Measurements from ENCODE around the gene UPK3B.
A peak's percentile ranks its signal among the peaks of the same experiment; 100 is the strongest.
"Not testable (repeated sequence)": the region's sequence is repeated elsewhere in the genome, so short reads cannot be mapped to it uniquely, and the experiment has no call there.

The UPK3B gene

DNA sequence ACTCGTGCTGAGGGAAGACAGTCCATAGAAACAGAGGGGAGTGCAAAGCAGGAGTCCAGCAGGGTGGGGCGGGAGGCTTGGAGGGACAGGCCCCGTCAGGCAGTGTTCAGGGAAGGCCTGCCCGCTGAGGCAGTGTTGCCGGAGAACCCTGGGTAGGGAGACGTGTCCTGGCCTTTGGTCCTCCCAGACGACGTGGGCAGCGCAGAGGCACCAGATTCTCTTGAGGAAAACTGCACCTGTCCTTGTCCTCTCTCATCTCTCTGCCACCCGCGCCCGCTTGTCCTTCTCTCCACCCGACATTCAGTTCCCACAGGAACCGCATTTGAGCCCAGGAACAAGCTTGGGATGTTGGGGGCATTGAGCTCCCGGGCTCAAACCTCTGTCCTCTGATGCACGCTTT lies 14.6 kb upstream of the UPK3B start:
- DNase-seq: not testable (repeated sequence)

DNA sequence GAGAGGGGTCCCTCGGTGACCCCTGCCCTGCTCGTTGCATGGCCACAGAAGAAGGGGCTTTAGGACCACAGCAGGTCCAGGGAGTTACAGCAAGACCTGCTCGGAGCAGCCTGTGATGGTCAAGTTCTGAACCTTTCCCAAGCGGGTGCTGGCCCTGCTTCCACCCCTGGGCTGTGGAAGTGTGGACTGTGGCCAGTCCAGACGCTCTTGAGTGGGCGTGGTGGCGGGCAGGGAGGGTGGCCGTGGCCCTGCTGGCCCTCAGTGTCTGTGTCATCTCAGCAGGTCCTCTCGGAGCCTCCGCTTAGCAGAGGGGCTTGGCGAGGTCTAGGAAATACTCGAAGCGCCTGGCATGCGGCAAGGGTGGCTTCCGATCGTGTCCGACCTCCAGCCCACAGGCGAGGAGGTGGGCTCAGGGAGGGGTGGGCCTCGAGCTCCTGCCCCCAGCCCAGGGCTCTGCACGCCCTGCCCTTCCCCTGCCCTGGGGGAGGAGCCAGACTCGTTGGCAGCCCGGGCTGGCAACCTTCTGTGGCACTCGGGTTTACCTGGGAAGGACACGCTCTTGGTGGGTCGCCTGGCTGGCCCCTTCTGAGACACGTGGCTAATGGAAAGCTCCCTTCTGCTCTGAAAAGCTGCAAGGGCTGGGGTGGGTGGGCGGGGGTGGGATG lies 12.3 kb upstream of the UPK3B start:
- not testable (repeated sequence) for DNase-seq

DNA sequence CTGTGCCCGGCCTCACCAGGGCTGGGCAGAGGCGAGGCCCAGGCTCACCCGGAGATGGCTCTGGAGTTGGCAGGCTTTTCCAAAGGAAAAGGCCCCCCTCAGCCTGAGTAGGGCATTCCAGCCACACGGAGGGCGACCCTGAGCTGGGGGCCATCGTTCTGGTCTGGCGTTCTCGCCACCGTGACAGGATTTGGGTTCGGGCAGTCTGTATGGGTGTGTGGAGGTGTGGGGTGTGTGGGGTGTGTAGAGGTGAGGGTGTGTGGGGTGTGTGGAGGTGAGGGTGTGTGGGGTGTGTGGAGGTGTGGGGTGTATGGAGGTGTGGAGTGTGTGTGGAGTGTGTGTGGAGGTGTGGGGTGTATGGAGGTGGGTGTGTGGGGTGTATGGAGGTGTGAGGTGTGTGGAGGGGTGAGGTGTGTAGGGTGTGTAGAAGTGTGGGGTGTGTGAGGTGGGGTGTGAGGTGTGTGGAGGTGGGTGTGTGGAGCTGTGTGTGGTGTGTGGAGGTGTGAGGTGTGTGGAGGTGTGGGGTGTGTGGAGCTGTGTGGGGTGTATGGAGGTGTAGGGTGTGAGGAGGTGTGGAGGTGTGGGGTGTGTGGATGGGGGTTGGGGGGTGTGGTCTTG lies 11.7 kb upstream of the UPK3B start:
- DNase-seq: not testable (repeated sequence)

DNA sequence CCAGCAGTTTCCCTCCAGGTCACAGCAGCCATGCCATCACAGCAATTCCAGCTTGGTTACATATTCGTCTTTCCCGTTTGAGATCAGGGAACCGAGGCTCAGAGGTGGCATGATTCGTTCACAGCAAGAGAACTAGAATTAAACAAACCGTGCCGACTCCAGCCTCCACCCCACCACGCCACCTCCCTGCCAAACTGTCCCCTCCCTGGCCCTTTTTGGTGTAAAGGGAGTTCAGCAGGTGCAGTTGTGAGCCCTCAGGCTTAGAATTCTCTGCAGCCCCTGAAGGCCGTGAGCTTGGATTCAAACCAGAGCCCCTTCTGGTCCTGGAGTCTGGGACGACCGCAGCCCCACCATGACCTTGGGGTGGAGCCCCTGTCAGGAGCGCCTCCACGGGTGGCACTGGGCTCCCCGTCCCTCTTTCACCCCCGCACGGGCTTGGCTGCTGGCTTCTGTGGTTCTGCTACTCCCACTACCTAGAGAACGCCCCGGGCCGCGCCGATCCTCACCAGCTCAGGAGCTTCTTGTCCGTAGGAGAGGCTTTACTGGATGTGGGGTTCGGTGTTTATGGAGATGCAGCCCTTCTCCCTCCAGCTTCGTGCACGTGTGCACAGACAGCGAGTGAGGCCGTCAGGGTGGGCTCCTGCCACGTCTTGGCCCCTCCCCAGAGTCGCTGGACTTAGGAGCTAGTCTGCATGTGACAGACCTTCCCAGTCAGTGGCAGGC lies 11.0 kb upstream of the UPK3B start:
- peak; percentile 7 for DNase-seq

DNA sequence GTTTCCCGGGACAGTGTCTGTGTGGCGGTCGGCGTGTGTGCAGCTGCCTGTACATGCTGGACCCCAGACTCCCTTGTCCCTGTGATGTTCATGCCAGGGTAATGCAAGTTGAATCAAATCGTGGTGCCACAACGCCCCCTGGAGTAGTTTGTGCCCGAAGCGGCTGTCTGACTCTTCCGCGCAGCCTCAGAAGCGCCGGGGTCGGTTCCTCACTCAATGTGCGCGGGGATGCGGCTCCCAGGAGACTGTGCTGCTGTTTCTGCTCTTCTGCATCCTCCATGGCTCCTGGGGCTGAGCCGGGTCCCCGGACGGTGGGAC lies 10.5 kb upstream of the UPK3B start:
- not testable (repeated sequence) for DNase-seq

DNA sequence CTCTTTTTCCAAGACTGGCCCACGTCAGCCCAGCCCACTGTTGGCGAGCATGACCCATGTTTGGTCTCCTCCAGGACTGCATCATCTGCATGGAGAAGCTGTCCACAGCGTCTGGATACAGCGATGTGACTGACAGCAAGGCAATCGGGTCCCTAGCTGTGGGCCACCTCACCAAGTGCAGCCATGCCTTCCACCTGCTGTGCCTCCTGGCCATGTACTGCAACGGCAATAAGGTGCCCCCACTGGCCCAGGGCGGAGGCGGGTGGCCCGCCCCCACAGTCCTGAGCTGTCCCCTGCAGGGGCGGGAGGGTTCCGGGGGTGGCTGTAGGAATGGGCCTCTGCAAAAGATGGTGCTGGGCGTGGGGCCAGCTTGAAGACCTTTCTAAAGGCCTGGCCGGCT lies 8.1 kb upstream of the UPK3B start:
- DNase-seq: not testable (repeated sequence)

DNA sequence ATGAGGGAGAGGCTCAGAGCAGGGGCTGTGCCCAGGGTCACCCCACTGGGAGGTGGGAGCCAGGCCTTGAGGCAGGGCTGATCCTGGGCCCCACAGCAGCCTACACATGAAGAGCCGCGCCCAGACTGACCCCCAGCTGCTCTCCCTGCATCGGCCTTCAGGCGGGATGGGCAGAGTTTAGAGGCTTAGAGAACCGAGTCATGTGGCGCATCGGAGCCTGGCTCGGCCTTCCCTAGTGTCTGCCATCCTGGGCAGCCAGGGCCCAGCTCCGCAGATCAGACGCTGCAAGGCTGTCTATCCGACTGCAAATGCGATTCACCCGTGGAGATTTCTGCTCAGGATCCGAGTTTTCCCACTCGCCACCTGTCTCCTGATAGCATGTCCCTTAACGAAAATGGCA lies 7.5 kb upstream of the UPK3B start:
- DNase-seq: not testable (repeated sequence)

DNA sequence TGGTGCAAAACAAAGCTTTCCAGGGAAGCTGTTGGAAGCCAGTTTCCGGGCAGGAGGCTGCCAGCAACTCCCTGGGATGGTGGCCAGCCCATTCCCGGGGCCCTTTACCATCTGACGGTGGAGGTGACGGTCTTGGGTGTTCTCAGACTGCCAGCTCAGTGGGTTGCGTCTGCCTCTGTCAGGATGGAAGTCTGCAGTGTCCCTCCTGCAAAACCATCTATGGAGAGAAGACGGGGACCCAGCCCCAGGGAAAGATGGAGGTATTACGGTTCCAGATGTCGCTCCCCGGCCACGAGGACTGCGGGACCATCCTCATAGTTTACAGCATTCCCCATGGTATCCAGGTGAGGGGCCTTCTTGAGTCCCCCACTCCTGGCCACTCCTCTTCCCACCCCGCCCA lies 7.1 kb upstream of the UPK3B start:
- not testable (repeated sequence) for DNase-seq

DNA sequence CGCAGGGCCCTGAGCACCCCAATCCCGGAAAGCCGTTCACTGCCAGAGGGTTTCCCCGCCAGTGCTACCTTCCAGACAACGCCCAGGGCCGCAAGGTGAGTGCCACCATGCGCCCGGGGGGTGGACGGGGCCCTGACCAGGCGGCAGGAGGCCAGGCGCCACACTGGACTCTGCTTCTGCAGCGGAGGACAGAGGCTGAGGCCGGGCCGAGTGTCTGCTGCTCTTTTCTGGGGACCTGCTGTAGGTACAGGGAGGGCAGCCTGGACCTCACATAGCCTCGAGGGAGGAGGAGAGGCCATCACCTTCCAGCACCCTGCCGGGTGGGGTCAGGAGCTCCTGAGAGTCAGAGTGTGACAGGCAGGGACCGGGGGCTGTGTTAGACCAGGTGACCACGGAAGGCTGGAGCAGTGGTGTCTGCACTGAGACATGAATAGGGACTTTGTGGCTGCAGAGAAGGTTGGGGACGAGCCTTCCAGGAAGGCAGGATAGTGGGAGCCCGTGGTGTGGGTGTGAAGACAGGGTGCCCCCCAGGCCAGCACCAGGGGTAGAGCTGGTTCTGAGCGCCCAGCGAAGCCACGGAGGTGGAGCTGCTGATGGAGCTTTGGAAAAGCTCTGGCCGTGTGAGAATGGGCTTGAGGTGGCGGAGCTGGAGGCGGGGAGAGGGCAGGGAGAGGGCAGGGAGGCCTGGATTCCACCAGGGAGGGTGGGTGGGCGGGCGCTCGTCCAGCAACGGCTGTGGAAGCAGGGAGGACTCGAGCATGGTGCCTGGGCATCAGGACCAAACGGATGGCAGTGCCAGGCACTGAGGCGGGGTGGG lies 5.8 kb upstream of the UPK3B start:
- not testable (repeated sequence) for DNase-seq

DNA sequence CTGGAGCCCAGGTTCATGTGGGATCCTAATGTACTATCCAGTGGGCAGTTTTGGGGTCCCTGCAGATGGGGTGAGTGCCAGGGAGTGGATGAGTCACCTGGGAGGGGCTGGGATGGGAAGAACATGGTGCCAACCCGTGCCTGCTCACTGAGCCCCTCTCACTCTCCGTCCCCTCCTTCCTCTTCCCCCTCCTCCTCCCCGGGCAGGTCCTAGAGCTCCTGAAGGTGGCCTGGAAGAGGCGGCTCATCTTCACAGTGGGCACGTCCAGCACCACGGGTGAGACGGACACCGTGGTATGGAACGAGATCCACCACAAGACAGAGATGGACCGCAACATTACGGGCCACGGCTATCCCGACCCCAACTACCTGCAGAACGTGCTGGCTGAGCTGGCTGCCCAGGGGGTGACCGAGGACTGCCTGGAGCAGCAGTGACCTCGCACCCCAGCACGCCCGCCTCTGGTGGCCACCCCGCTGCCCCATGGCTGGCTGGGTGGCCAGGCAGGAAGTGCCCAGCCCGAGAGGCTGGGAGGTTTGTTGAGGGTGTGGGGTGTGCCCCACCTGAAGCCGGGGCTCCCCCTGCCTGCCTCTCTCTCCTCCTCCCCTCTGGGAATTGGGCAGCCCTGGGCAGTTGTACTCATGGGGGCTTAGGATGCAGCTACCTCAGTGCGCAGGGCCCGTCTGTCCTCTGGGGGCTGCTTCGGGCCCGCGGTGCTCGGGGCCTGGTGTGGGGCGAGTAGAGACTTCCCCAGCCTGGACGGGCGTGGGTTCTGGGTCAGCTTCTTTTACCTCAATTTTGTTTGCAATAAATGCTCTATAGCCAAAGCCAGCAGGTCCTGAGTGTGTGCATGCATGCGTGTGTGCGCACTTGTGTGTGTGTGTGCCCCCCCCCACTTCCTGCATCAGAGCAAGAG lies 4.9 kb upstream of the UPK3B start:
- DNase-seq: no peak

DNA sequence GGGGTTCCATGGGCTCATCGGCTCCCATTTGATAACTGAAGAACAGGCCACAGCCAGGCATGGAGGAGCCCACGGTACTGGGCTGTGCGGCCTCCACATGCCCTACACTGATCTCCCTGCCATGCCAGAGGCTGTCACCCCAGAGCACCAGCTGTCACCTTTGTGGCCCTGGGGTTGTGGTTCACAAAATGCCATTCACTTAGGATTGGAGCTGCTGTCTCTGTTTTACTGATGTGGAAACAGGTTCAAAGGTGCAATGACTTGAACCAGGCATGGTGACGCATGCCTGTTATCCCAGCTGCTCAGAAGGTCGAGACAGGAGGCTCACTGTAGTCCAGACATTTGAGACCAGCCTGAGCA lies 4.3 kb upstream of the UPK3B start:
- no peak for DNase-seq

DNA sequence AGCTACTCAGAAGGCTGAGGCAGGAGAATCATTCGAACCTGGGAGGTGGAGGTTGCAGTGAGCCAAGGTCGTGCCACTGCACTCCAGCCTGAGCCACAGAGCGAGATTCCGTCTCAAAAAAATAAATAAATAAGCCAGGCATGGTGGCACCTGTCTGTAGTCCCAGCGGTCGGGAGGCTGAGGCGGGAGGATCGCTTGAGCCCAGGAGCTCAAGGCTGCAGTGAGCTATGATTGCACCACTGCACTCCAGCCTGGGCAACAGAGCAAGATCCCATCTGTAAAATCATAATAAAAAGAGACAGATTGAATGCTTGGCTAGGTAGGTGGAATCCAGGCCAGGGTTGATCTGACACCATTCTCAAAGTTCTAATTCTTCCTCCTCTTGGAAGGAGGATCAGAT lies 3.7 kb upstream of the UPK3B start:
- DNase-seq: not testable (repeated sequence)

DNA sequence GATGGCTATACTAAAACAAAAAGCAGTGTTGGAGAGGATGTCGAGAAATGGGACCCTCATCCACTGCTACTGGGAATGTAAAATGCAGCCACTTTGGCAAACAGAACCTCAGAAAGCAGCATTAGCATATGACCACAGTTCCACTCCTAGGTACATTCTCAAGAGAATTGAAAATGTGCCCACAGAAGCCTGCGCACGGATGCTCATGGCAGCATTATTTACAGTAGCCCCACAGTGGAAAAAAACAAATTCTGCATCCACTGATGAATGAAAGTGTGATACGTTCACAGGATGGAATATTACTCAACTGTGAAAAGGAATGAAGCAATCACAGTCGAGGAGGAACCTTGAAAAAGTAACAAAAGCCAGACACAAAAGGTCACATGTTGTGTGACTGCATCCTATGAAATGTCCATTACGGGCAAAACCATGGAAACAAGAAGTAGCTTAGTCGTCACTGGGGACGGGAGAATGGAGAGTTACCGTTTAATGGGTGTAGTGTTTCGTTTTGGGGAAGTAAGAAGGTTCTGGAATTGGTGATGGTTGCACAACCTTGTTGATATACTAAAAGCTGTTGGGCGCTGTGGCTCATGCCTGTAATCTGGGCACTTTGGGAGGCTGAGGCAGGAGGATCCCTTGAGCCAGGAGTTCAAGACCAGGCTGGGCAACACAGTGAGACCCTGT lies 2.5 kb upstream of the UPK3B start:
- no peak for DNase-seq

DNA sequence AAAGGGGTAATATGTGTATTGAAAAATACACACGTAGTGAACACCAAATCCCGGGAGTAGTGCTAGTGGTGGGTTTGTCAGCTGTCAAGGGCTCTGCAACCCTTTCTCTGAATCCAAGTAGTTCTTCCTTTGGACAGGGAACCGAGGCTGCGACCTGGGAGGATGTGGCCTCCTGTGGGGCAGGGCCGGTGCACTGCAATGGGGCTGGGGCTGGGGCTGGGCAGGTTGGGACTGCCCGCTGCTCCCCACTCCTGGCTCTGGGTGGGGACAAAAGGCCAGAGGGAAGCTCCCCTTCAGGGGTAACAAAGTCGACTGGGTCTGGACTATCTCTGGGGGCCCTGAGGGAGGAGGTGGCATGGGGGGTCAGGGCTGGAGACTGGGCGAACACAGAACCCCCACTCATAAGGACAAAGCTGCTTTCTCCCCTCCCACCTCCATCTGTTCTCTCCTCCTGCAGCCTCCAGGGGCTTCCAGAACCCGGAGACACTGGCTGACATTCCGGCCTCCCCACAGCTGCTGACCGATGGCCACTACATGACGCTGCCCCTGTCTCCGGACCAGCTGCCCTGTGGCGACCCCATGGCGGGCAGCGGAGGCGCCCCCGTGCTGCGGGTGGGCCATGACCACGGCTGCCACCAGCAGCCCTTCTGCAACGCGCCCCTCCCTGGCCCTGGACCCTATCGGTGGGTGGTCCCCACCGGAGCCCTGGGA lies 1.0 kb downstream of the UPK3B start:
- not testable (repeated sequence) for DNase-seq

DNA sequence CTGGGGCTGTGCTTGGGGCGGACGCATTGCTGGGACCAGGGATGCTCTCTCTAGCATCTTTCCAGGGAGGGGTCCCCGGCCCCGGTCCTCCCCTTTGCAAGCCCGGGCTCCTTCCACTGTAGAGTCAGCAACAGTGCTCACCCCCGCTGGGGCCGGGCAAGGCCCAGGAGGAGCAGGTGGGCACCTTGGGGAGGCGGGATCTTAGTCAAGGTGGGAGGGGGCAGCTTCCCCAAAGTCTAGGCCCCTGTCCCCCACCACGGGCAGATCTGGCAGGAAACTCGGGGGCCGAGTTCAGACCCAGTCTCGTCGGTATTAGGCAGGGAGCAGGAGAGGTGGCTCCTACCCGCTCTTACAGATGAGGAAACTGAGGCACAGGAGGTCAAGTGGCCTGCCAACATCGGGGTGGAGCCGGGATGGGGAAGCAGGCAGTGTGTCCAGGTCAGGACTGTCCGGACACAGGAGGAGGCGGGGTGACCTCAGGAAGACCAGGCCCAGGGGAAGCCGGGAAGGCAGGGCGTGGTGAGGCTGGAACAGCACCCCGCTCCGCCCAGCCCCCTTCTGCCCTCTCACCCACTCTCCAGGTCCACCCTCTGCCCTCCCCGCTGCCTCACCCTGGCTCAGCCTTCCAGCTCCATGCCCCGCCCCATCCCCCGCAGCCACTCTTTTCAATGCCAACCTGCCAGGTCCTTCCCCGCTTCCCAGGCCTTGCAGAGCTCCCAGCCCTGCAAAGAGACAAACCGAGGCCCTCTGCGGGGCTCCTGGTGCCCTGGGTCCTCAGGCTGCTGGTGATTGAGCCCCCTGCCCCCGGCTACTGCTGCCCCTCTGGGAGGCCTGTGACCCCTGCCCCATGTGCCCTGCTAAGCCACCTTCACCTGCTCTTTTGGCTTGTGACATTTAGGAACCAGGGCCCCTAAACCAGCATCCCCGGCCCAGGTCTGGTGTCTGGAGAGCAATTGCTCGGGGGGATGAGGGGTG lies 1.8 kb downstream of the UPK3B start:
- not testable (repeated sequence) for DNase-seq

DNA sequence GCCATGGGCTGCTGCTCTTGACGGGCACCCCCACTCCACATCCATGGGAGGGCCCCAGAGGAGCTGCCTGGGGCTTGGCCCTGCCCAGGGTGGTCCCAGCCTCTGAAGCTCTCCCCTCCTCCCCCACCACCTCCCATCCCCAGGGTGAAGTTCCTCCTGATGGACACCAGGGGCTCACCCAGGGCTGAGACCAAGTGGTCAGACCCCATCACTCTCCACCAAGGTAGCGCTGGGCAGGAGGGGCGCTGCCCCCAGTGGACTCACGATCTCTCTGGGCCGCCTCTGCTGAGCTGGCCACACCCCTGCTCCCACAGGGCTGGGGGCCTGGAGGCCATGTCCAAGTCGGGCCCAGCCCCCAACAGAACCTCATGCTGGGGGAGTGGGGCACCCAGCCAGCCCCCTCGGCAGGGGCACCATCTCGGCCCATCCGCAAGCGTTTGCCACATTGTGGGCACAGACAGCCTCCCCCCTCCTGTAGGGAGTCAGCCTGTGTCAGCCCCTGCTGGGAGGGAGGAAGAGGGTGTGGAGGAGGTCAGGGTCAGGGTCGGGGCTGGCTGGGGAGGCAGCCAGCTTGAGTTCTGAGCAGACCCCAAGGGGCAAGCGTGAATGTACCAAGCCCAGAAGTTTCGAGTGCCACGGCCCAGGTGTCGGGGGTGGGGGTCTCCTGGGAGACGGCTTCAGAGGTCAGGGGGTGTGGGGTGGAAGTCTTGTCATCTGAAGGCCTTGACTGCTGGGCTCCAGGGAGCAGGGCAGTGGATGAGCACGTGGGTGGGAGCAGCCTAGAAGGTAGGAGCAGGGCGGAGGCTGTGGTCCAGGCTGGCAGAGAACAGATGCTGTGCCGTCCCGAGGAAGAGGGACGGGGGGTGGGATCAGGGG lies 2.8 kb downstream of the UPK3B start:
- DNase-seq: no peak

DNA sequence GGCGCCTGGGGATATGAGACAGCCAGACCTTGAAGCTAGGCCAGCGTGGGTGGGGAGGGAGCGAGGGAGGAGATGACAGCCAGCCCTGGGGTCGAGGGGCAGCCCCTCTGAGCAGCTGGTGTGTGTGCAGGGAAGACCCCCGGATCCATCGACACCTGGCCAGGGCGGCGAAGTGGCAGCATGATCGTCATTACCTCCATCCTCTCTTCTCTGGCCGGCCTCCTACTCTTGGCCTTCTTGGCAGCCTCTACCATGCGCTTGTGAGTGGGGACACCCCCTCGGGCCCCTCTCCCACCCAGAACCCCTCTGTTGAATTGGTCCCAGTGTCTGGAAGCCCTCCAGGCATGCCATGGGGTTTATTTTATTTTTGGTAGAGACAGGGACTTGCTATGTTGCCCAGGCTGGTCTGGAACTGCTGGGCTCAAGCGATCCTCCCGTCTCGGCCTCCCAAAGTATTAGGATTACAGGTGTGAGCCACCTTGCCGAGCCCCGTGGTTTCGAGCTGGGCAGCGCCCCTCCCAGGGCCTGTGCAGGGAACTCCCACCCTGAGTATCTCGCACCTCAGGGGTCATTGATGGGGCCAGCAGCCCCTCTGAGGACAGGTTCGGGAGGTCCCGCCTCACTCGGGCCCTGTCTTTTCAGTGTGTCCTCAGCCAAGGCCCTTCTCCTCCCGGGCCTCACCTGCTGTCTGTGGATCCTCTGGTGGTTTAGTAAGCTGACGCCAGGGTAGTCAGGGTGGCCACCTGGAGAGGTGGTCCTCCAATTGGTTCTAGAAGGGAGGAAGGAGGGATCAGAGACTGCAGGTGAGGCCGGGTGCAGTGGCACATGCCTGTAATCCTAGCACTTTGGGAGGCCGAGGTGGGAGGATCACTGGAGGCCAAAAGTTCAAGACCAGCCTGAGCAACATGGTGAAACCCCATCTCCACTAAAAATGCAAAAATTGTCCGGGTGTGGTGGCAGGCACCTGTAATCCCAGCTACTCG lies 3.8 kb downstream of the UPK3B start:
- no peak for DNase-seq
